Activated CD8-positive, alpha-beta memory T cell treated with anti-CD3 and anti-CD28 coated beads for 1 hour (primary cell): Measurements from ENCODE around the gene HSPA1L.

Experiments
- DNase-seq, 2 donors: peaks; one replicate each; pipeline ENCODE4 v3.0.0-alpha.2; 2020; ENCODE audit warnings: low read depth in 1 of 2; ENCODE audit errors: extremely low read depth in 1 of 2

The HSPA1L gene

DNA sequence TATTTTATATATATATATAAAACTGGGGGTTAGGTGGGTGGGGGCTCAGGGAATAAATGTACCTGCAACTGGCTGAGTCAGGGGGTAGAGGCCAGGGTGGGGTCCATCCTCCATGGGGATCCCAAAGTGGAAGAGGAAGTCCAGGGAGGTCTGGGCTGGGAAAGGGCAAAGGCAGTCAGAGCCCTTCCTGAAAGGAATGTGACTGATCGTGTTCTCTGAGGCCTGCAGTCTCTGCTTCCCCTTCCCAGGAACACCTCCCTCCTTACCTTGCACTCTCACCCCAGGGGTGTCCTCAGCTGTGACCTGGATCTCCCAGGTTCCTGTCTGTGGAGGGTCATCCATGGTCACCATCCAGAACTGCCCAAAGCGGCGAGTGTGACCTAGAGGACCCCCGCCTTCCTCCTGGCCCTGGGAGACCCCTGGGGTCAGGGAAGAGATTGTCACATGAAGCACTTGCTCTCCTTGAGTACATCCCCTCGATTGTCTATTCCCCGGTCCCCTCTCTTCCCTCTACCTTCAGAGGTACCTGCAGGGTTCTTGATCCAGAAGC is 47.9 kb downstream of the HSPA1L start:
- DNase-seq: no peak

DNA sequence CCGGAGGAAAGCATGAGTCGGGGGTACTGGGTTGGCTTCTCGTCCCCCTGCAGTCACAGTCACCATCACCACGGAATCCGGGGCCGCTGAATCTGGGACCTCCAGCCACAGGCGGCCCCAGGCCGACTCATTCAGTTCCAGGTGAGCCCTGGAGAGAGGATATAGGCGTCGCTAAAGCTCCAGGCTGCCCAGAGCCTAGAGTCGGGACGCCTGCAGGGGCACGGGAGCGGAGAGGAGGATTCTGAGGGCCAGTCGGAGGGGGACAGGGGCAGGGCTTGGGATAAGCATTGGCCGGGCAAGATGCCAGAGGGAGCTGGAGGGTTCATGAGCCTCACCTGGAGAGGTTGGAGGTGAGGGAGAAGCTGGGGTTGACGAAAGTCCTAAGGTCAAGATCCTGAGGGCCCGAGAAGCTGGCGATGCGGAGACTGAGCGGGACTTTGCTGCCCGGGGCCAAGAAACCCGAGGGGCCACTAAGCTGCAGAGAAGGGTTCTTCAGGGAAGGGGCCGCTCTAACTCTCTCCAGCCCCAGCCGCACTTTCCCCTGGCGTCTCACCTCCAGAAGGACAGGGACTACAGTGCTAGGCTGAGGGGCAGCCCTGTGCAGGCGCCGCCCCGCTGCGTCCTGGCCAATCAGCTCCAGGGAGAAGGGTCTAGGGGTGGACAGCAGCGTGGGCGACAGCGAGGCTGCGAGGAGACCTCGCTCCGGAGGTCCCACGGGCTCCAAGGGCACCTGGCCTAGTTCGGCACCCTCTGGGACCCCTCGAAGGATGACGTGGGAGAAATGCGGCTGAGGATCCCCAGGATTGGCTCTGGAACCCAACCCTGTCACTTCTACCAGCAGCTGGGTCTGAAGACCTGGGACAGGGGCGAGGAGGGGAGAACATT is 48.9 kb downstream of the HSPA1L start:
- DNase-seq: no peak

DNA sequence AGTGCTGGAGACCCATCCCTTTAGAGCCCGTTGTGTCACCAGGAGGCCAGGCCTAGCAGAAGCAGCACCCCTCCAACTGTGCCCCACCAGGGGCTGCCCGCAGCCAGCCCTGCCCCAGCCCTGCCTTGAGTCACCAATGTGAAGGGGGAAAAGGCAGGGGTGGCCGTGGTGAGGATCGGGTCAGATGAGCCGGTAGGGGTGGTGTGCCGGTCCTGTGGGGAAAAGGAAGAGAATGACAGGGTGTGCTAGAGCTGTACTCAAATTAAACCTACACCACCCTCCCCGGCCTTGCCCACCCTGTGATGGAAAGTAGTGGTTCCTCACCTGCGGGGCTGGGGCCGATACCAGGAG is 49.5 kb downstream of the HSPA1L start:
- no peak for DNase-seq

DNA sequence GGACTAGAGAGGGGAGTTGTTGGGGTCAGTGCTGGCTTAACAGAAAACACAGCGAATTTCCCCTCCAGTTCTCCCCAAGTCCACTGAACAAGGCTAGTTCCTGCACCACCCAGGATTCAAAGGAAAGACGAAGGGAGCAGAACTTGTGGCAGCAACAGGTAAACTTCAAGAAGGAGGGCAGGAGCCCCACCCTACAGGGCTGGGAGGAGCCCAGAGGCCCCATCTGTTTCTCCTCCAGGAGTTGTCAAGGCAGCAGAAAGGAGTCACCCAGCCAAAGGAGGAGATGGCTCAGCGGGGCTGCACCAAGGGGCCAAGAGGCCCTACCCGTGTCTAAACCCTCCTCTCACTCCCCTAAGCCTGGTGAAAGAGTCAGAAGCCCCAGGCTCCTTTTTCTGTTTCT is 50.9 kb downstream of the HSPA1L start:
- no peak for DNase-seq

DNA sequence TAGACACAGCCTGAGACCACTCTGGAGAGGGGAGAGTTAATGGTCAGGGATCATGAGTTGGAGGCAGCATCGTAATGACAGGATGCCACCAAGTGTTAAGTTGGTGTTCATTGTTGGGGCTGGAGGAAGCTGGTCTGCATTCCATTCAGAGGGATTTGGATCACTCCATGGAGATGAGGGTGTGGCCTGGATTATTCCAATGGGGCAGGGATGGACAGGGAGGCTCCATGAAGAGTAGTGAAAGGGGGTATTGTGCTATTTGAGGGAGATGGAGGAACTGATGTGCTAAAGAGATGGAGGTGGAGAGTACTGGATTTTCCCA is 51.5 kb downstream of the HSPA1L start:
- DNase-seq: no peak

DNA sequence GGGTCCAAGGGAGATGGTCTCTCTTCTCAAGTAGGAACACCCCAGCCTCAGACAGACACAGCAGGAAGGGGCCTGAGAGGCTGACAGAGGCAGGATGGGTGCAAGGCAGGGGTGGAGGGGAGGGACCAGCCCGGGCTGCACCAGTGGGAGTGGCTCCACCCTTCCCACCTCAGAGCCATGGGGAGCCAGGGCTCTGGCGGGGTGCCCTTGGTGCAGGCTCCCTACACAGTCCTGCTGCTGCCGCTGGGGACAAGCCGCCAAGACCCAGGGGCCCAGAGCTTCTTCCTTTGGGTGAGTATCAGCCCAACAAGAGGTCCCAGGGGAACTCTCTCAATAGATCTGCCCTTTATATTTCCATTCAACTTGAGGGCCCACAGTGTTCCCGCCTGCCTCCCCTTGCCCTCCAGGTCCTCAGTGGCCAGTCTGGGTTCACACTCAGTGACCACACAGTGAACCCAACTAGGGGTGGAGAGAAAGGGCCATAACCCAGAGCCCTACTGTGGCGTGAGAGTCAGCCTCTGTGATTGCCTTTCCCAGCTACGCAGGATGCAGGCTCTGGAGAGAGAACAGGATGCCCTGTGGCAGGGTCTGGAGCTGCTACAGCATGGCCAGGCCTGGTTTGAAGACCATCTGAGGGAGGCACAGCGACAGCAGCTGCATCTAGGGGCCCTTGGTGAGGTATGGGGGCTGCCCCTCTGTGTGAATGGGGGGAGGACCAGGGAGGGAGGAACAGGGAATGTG is 52.0 kb downstream of the HSPA1L start:
- no peak for DNase-seq

DNA sequence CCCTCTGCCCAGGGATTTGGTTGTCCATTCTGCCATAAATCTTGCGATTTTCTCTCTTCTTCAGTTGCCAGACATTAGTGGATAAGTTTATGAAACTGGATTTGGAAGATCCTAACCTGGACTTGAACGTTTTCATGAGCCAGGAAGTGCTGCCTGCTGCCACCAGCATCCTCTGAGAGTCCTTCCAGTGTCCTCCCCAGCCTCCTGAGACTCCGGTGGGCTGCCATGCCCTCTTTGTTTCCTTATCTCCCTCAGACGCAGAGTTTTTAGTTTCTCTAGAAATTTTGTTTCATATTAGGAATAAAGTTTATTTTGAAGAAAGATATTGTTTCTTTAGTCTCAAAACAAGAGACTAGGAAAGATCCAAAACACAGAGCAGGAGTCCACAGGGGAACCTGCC is 52.7 kb downstream of the HSPA1L start, which contains the start of gene SAPCD1:
Gene SAPCD1, plus strand, starts transcription at position 301 of the 400 bp plus-strand sequence. CDS start 399 bp downstream, outside the sequence.
- no peak for DNase-seq

DNA sequence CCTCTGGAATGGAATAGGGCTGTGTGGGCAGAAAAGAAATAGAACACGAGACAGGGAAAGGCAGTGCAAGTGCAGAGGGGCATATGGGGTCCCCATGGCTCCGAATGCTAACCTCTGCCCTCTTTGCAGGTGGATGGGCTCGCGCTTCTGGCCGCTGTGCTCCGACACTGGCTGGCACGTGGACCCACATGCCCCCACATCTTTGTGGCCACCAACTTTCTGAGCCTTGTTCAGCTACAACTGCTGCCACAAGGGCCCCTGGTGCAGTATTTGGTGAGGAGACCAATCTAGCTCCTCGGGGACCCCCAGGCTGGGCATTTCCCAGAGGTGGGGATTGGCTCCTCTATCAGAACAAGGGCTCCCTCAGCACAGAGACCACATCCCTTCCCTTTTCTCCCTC is 53.7 kb downstream of the HSPA1L start:
- DNase-seq: no peak

DNA sequence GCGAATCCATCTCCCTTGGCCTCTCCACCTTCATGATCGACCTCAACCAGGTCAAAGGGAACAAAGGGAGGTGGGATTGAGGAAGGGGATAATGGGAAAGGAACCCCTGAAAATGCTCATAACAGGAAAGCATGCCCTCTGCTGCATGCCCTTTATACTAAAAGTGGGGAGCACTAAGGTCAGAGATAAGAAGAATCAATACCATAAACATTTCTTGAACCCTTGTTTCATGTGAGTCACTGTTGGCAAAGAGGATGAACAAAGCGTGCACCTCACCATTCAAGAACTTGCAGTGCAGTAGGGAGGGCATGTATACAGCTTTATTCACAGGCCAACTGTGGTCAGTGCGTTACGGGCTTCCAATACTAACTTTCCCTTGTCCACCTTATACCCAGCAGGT is 54.3 kb downstream of the HSPA1L start:
- no peak for DNase-seq
